WERI-Rb-1 (cell line): ENCODE data around the gene DCUN1D5.

ENCODE experiments used
- DNase-seq: peaks from one replicate; pipeline ENCODE4 v3.0.0-alpha.2; 2020
- H3K27ac ChIP-seq: fragments of 250-450 bp; sonication (Bioruptor Pico); 2 replicates; pipeline ENCODE4 v1.5.1; 2020; ENCODE audit warnings: mild to moderate bottlenecking, moderate library complexity
- H3K27me3 ChIP-seq: fragments of 250-450 bp; sonication (Bioruptor Pico); 2 replicates; pipeline ENCODE4 v1.5.1; 2021; ENCODE audit warnings: mild to moderate bottlenecking, low read depth, moderate library complexity; ENCODE audit not compliant: insufficient read depth, severe bottlenecking
- H3K36me3 ChIP-seq: fragments of 250-450 bp; sonication (Bioruptor Pico); 2 replicates; pipeline ENCODE4 v1.5.1; 2020; ENCODE audit warnings: mild to moderate bottlenecking, moderate library complexity
- H3K4me3 ChIP-seq: 2 replicates; pipeline ENCODE4 v1.5.1; 2011; ENCODE audit warnings: low read depth, mild to moderate bottlenecking, control low read depth, low read length
- H3K9me3 ChIP-seq: fragments of 250-450 bp; sonication (Bioruptor Pico); 2 replicates; pipeline ENCODE4 v1.5.1; 2021; ENCODE audit warnings: mild to moderate bottlenecking, moderate library complexity; ENCODE audit not compliant: severe bottlenecking
- CTCF ChIP-seq: IDR thresholded peaks from 2 replicates; pipeline ENCODE4 v1.5.1; 2011; ENCODE audit warnings: low read depth, mild to moderate bottlenecking, control low read depth, inconsistent platforms, low read length

DCUN1D5 gene

DNA sequence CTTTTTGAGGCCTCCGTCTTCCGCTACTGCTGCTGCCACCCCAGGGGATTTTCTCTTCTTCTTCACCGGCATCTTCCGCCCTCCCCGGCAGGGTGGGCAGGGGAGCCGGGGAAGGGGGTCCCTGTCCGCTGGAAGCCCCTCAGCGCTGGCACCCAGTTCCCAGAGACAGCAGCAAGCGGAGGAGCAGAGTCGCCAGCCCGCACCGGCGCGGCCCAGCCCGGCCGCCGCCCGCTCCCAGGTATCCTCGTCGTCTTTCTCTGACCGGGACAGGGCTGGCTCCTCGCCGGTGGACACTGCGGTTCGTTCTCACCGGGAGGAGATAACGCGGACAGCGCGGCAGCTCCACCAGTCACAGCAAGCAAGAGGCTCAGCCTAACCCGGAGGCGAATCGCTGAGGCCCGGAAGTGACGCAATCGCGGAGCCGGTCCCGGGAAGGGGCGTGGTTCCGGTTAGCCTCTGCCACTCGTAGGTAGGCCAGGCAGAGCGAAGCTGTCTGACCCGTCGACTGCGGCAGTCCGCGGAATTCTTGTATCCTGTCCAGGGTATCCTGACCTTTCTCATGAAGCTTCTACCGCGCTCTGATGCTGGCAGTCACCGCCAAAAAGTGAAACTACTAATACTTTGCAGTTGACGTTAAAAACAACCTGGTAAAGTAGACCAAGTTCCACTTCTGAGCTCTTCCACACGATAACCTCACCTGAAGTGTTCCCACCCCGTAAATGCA is at the start of gene DCUN1D5:
TSS of gene DCUN1D5 (minus strand) at position 360 of the 724 bp plus-strand sequence. CDS start at position 72, 288 bp downstream.
- H3K4me3 ChIP-seq, result peak within 1 kb of the TSS; percentile 95
- H3K27me3 ChIP-seq, result no peaks in the 10 kb centered on the region
- H3K36me3 ChIP-seq, result peaks cover 22% of the 10 kb centered on the region
- no peak for TF ChIP-seq CTCF
- no peaks in the 10 kb centered on the region for H3K9me3 ChIP-seq
- H3K27ac ChIP-seq, result peak within 1 kb of the TSS; percentile 89
- peak; percentile 97 for DNase-seq

- H3K9me3 ChIP-seq, result no peaks in the 10 kb centered on the region
- DNase-seq, result no peak
- no peak overlapping the region for H3K27ac ChIP-seq
- no peak overlapping the region for H3K4me3 ChIP-seq
- no peak for TF ChIP-seq CTCF
- H3K36me3 ChIP-seq, result peaks cover 14% of the 10 kb centered on the region
- no peaks in the 10 kb centered on the region for H3K27me3 ChIP-seq
Measured at GRCh38 chr11:103125462-103125861, 33.5 kb upstream of the DCUN1D5 start.

DNA sequence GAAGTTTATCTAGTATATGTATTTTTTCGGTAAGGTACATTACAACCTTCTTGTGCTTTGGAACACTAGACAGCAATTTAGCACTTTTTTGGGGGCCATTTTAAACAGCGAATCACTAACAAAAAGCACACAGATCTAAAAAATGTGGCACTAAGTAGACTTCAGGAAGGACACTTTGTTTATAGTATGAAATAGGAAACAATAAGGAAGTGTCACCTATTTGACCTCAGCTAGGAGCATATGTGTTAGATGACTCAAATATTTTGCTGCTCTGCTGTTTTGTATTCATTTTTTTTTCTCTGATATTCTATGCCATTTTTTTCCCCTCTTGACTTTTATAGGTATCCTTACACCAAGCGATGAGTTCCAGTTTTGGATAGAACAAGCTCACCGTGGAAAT is 22.9 kb upstream of the DCUN1D5 start:
- no peaks in the 10 kb centered on the region; the same call in 1 of the 2 replicates for H3K36me3 ChIP-seq
- no peaks in the 10 kb centered on the region for H3K27me3 ChIP-seq
- TF ChIP-seq CTCF, result no peak
- H3K4me3 ChIP-seq, result no peak overlapping the region
- H3K9me3 ChIP-seq, result no peaks in the 10 kb centered on the region
- no peak for DNase-seq
- H3K27ac ChIP-seq, result no peak overlapping the region

DNA sequence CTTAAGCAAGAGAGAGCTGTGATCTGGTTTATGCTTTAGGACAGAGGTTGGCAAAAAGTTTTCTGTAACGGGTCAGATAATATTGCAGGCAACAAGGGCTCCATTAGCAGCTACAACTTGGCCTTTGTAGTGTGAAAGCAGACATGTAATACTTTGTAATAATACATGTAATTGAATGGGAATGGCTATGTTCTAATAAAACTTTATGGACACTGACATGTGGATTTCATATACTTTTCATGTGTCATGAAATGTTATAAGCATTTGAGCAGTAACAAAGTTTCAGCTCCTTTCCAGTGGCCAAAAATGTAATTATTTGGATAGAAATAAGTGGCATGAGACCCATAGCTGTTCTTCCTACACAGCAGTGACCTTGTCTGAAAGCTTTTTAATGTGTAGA is 20.4 kb upstream of the DCUN1D5 start:
- no peak for DNase-seq
- H3K4me3 ChIP-seq, result no peak overlapping the region
- H3K27ac ChIP-seq, result no peak overlapping the region
- no peaks in the 10 kb centered on the region for H3K9me3 ChIP-seq
- H3K36me3 ChIP-seq, result no peaks in the 10 kb centered on the region
- TF ChIP-seq CTCF, result no peak
- H3K27me3 ChIP-seq, result no peaks in the 10 kb centered on the region

DNA sequence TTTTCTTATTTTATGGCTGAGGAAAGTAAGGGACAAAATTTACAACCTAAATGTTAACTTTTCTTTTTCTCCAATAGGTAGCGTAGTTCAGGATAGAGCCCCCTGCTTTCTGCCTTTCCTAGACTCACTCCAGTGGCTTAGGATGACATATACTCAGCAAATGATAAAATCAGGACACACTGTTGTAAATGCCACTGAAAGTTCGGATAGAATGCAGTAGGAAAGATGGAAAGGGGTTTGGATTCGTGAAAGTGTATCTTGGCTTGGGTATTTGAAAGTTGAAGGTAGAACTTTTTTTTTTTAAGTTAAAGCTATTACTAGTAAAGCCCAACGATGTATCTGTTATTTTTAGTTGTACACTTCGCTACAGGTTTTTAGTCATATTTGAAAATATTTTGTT is 19.4 kb upstream of the DCUN1D5 start:
- Histone ChIP-seq H3K27me3 (no peaks in the 10 kb centered on the region), H3K36me3 (no peaks in the 10 kb centered on the region), H3K27ac (no peak overlapping the region), H3K4me3 (no peak overlapping the region), H3K9me3 (no peaks in the 10 kb centered on the region)
- no peak for TF ChIP-seq CTCF
- DNase-seq, result no peak

DNA sequence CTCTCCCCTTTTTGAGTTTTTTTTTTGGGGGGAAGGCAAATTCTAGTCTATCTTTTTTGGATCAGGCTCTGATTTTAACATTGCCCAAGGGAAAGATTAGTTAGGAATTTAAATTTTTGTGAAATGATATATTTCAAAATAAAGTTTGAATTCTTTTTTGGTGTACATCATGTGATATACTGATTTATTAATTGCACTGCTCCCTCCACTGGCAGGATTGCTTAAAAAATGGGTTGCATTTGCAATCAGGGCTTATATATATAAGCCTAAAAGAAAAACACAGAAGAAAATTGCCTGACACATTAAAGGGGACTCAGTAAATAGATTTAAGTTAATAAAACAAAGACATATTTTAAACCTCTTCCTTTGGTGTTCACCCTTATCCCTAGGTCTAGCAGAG is 18.4 kb upstream of the DCUN1D5 start:
- peak overlapping the region; percentile 76 for H3K4me3 ChIP-seq
- no peak for DNase-seq
- no peak overlapping the region for H3K27ac ChIP-seq
- no peaks in the 10 kb centered on the region for H3K27me3 ChIP-seq
- no peak for TF ChIP-seq CTCF
- H3K36me3 ChIP-seq, result no peaks in the 10 kb centered on the region
- H3K9me3 ChIP-seq, result no peaks in the 10 kb centered on the region
